SU-DHL-6 (cell line): Measurements from ENCODE around the gene F8.

ENCODE experiments used
- H2AFZ ChIP-seq: fragments of 200-600 bp; sonication (generic); 2 replicates; pipeline ENCODE4 v1.6.1; 2014; ENCODE audit warnings: low read depth, mild to moderate bottlenecking, moderate library complexity, mixed read lengths, antibody characterized with exemption, low read length; ENCODE audit not compliant: severe bottlenecking
- H3F3A ChIP-seq: fragments of 200-600 bp; shearing (Covaris generic); 2 replicates; pipeline ENCODE4 v1.6.0; 2016; ENCODE audit warnings: antibody characterized with exemption, mild to moderate bottlenecking; ENCODE audit not compliant: insufficient read depth
- H3K27ac ChIP-seq: fragments of 200-600 bp; sonication (generic); 2 replicates; pipeline ENCODE4 v1.5.1; 2016; ENCODE audit warnings: low read depth, mild to moderate bottlenecking, low read length, moderate library complexity, mixed read lengths
- H3K27me3 ChIP-seq: fragments of 200-600 bp; sonication (generic), shearing (Covaris generic); 2 replicates; pipeline ENCODE4 v1.6.0; 2014; ENCODE audit warnings: mild to moderate bottlenecking, low read length
- H3K36me3 ChIP-seq: fragments of 200-600 bp; sonication (generic); 2 replicates; pipeline ENCODE4 v1.6.1; 2014; ENCODE audit warnings: mild to moderate bottlenecking, low read length, mixed read lengths
- H3K4me2 ChIP-seq: fragments of 300-600, 200-600 bp; shearing (Covaris generic), sonication (generic); 2 replicates; pipeline ENCODE4 v1.6.0; 2014; ENCODE audit warnings: low read length, low read depth, mild to moderate bottlenecking; ENCODE audit not compliant: poor library complexity, severe bottlenecking
- H3K4me3 ChIP-seq: fragments of 200-600 bp; sonication (generic); 2 replicates; pipeline ENCODE4 v1.5.1; 2014; ENCODE audit warnings: antibody characterized with exemption, low read length, mild to moderate bottlenecking, mixed read lengths; ENCODE audit not compliant: insufficient read depth, poor library complexity, severe bottlenecking
- H3K79me2 ChIP-seq: fragments of 200-600 bp; sonication (generic); 2 replicates; pipeline ENCODE4 v1.6.1; 2014; ENCODE audit warnings: mild to moderate bottlenecking, low read length, moderate library complexity; ENCODE audit not compliant: insufficient read depth
- H3K9ac ChIP-seq: fragments of 200-600 bp; sonication (generic); 2 replicates; pipeline ENCODE4 v1.7.0; 2014; ENCODE audit warnings: mild to moderate bottlenecking, low read length
- H3K9me2 ChIP-seq: fragments of 200-600 bp; sonication (generic); replicated peaks from 2 replicates; pipeline ENCODE4 v1.6.1; 2014; ENCODE audit warnings: low read length; ENCODE audit not compliant: insufficient read depth
- H3K9me3 ChIP-seq: fragments of 200-600 bp; sonication (generic); 2 replicates; pipeline ENCODE4 v1.6.1; 2014; ENCODE audit warnings: low read length, mixed read lengths; ENCODE audit not compliant: insufficient read depth
- H4K20me1 ChIP-seq: fragments of 200-600 bp; sonication (generic); 2 replicates; pipeline ENCODE4 v1.6.1; 2014; ENCODE audit warnings: low read depth, mild to moderate bottlenecking, antibody characterized with exemption, low read length, moderate library complexity, mixed read lengths
- EZH2phosphoT487 ChIP-seq: fragments of 200-600 bp; sonication (generic), shearing (Covaris generic); conservative IDR thresholded peaks from 2 replicates; pipeline ENCODE4 v1.6.1; 2018; ENCODE audit warnings: mild to moderate bottlenecking, antibody characterized with exemption, low read length, moderate library complexity, mixed read lengths
- TF ChIP-seq, protein P1 (sequence below): fragments of 200-600 bp; sonication (generic); IDR thresholded peaks from one replicate; pipeline ENCODE4 v1.5.1; 2017; ENCODE audit warnings: antibody characterized with exemption, mild to moderate bottlenecking, low read length, moderate library complexity; ENCODE audit not compliant: insufficient read depth, poor library complexity, severe bottlenecking

Gene F8

DNA sequence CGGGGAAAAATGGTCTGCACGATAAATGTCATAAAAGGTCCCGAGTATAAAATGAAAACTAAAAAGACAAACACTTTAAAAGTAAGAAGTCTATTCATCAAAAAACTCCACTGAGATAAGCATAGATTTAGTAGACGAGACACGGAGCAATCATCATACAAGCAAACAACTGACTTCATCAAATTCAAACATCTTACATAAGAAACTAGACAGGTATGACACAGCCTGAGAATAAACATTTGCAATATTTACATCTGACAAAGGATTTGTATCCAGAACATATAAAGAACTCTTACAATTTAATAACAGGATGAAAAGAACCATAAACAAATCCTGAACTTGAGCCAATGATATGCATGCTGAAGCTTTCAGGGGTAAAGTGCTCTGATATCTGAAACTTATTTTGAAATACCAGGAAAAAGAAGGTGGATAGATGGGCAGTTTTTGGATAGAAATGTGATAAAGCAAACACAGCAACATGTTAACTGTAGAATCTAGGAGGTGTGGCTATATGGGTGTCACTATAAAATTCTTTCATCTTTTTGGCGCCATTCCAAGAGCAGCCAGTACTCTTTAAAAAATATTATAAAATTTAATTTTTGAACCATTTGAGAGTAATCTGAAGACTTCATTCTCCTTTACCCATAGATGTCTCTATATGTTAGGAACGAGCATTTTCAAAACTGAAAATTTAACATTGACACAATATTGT is 229.3 kb downstream of the F8 start:
- H3K36me3 ChIP-seq = no peaks in the 10 kb centered on the region
- no peak overlapping the region for H2AFZ ChIP-seq
- H3K27me3 ChIP-seq = no peaks in the 10 kb centered on the region
- no peak overlapping the region for H3K4me2 ChIP-seq
- no peak overlapping the region for H3K9ac ChIP-seq
- no peaks in the 10 kb centered on the region for H3F3A ChIP-seq
- no peaks in the 10 kb centered on the region for H3K9me2 ChIP-seq
- no peaks in the 10 kb centered on the region for H3K9me3 ChIP-seq
- no peaks in the 10 kb centered on the region for H3K79me2 ChIP-seq
- no peak overlapping the region for H3K27ac ChIP-seq
- no peaks in the 10 kb centered on the region for H4K20me1 ChIP-seq
- TF ChIP-seq, protein P1, sequence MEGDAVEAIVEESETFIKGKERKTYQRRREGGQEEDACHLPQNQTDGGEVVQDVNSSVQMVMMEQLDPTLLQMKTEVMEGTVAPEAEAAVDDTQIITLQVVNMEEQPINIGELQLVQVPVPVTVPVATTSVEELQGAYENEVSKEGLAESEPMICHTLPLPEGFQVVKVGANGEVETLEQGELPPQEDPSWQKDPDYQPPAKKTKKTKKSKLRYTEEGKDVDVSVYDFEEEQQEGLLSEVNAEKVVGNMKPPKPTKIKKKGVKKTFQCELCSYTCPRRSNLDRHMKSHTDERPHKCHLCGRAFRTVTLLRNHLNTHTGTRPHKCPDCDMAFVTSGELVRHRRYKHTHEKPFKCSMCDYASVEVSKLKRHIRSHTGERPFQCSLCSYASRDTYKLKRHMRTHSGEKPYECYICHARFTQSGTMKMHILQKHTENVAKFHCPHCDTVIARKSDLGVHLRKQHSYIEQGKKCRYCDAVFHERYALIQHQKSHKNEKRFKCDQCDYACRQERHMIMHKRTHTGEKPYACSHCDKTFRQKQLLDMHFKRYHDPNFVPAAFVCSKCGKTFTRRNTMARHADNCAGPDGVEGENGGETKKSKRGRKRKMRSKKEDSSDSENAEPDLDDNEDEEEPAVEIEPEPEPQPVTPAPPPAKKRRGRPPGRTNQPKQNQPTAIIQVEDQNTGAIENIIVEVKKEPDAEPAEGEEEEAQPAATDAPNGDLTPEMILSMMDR = no peak
- TF ChIP-seq EZH2phosphoT487 = no peak
- no peak overlapping the region for H3K4me3 ChIP-seq

DNA sequence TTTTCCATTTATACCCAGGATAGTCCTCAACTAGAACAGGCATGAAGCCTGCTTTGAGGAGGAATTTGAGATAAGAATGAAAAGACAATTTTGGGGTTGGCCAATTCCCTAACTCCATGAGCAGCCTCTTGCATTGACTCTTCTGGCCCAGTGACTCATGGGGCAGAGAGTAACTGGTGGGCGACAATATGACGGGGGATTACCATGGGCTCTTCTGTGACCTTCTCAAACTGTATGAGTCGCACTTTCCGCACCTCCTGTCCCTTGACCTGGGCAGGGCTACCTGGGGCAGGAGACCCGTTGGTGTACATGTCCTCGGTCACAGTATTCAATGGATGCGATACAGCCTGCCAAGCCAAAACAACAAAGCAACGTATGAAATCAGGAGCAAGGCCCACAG is 230.6 kb downstream of the F8 start:
- Histone ChIP-seq H3K9me3 (no peaks in the 10 kb centered on the region), H3K4me3 (no peak overlapping the region), H3K9me2 (no peaks in the 10 kb centered on the region), H3K27ac (no peak overlapping the region), H3K36me3 (no peaks in the 10 kb centered on the region), H2AFZ (no peak overlapping the region), H3K79me2 (no peaks in the 10 kb centered on the region), H3F3A (no peaks in the 10 kb centered on the region), H3K4me2 (no peak overlapping the region), H3K9ac (no peak overlapping the region), H4K20me1 (no peaks in the 10 kb centered on the region), H3K27me3 (no peaks in the 10 kb centered on the region)
- TF ChIP-seq, protein P1 = no peak
- no peak for TF ChIP-seq EZH2phosphoT487

DNA sequence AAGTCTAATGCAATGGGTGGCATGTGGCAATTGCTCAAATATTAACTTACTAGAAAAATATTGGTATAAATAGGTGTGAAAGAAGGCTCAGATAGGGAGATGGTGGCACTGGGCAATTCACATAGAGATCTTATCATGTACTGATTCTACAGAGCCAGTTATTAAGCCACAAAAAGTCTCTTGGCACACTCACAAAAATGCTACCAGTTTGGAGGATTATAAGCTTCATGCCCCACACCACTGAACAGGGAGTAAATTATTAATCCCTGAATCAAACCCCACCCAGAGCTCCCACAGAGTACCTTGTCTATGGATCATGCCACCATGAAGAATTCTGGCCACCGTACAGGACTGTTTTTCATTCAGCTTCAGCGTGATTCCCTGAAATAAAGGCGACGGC is 231.1 kb downstream of the F8 start:
- H3K4me2 ChIP-seq = no peak overlapping the region
- H3K9me3 ChIP-seq = no peaks in the 10 kb centered on the region
- no peaks in the 10 kb centered on the region for H3K27me3 ChIP-seq

More for the DNA sequence above, 231.1 kb downstream of the F8 start:
- H3K79me2 ChIP-seq = no peaks in the 10 kb centered on the region
- H3F3A ChIP-seq = no peaks in the 10 kb centered on the region
- no peak overlapping the region for H2AFZ ChIP-seq
- H3K36me3 ChIP-seq = no peaks in the 10 kb centered on the region
- H4K20me1 ChIP-seq = no peaks in the 10 kb centered on the region
- no peak for TF ChIP-seq EZH2phosphoT487
- TF ChIP-seq, protein P1 = no peak
- no peaks in the 10 kb centered on the region for H3K9me2 ChIP-seq
- H3K4me3 ChIP-seq = no peak overlapping the region
- H3K27ac ChIP-seq = no peak overlapping the region
- no peak overlapping the region for H3K9ac ChIP-seq
